ENCODE results near the gene ITGA11. TPM values are rescaled to one million over a fixed set of nuclear protein-coding genes. Genes with fewer than 3 reads are reported as not detected.
A peak's percentile ranks its signal among the peaks of the same experiment; 100 is the strongest.

Gene ITGA11
- total RNA-seq, 1 experiment from 2014 or later, result not detected

- H3K9ac ChIP-seq (ENCODE audit: low read length), result no peak overlapping the region
- no peaks in the 10 kb centered on the region for H3K36me3 ChIP-seq (ENCODE audit: low read depth, low read length)
- ATAC-seq, result no peak
- no peak for TF ChIP-seq CTCF (conservative IDR thresholded peaks at IDR 0.05; ENCODE audit: low read depth, low read length)
- TF ChIP-seq EZH2 (IDR thresholded peaks at IDR 0.05; ENCODE audit: low read length, unreplicated experiment), result no peak
- no peak for TF ChIP-seq EZH2phosphoT487 (IDR thresholded peaks at IDR 0.05; ENCODE audit: borderline replicate concordance, low read length)
- no peak overlapping the region for H3K4me2 ChIP-seq (ENCODE audit: low read length)
- H2AFZ ChIP-seq (ENCODE audit: low read length), result no peak overlapping the region
- ChIA-PET CTCF (interaction anchor here (0.6 kb wide), 1 partner anchor 13 kb away, joined by 7 read pairs; no protein-coding TSS in a partner anchor), POLR2A (ENCODE audit: unreplicated experiment) (no interaction called here)
- intact Hi-C loops (cut with micrococcal nuclease), result no loop called here
- no peaks in the 10 kb centered on the region for H3K9me3 ChIP-seq (ENCODE audit: low read length)
- BruUV-seq (replicated peaks), result no TSS peak
- H3K9me2 ChIP-seq (replicated peaks; ENCODE audit: low read length), result no peaks in the 10 kb centered on the region
- H3F3A ChIP-seq (ENCODE audit: low read length, unreplicated experiment), result no peaks in the 10 kb centered on the region
- H3K27me3 ChIP-seq (ENCODE audit: low read length), result no peaks in the 10 kb centered on the region
- H3K4me3 ChIP-seq (ENCODE audit: low read length), result no peak overlapping the region
- no peak for DNase-seq
- H3K4me1 ChIP-seq (ENCODE audit: insufficient read depth, low read length), result no peaks in the 10 kb centered on the region
- H3K27ac ChIP-seq (ENCODE audit: low read length), result no peak overlapping the region
- no peaks in the 10 kb centered on the region for H4K20me1 ChIP-seq (ENCODE audit: low read length)
- H3K79me2 ChIP-seq (ENCODE audit: low read length), result no peaks in the 10 kb centered on the region
These were observed 92.5 kb downstream of the ITGA11 start for GRCh38 chr15:68339481-68339880.

- Histone ChIP-seq H3F3A (ENCODE audit: low read length, unreplicated experiment) (no peaks in the 10 kb centered on the region), H3K4me3 (ENCODE audit: low read length) (no peak overlapping the region), H3K4me1 (ENCODE audit: insufficient read depth, low read length) (no peaks in the 10 kb centered on the region), H3K27ac (ENCODE audit: low read length) (no peak overlapping the region), H3K4me2 (ENCODE audit: low read length) (no peak overlapping the region), H4K20me1 (ENCODE audit: low read length) (no peaks in the 10 kb centered on the region), H2AFZ (ENCODE audit: low read length) (no peak overlapping the region), H3K36me3 (ENCODE audit: low read depth, low read length) (no peaks in the 10 kb centered on the region), H3K9ac (ENCODE audit: low read length) (no peak overlapping the region), H3K79me2 (ENCODE audit: low read length) (no peaks in the 10 kb centered on the region), H3K9me3 (ENCODE audit: low read length) (no peaks in the 10 kb centered on the region), H3K27me3 (ENCODE audit: low read length) (no peaks in the 10 kb centered on the region), H3K9me2 (replicated peaks; ENCODE audit: low read length) (no peaks in the 10 kb centered on the region)
- TF ChIP-seq EZH2phosphoT487 (IDR thresholded peaks at IDR 0.05; ENCODE audit: borderline replicate concordance, low read length), result no peak
- no peak for TF ChIP-seq EZH2 (IDR thresholded peaks at IDR 0.05; ENCODE audit: low read length, unreplicated experiment)
- TF ChIP-seq CTCF (conservative IDR thresholded peaks at IDR 0.05; ENCODE audit: low read depth, low read length), result no peak
- no TSS peak for BruUV-seq (replicated peaks)
- POLR2A ChIA-PET (ENCODE audit: unreplicated experiment), result no interaction called here
- intact Hi-C loops (cut with micrococcal nuclease), result no loop called here
- ATAC-seq, result no peak
- DNase-seq, result peak; percentile 19
- CTCF ChIA-PET, result no interaction called here
These were observed 94.1 kb downstream of the ITGA11 start for GRCh38 chr15:68337826-68338225.

- H3F3A ChIP-seq (ENCODE audit: low read length, unreplicated experiment), result no peaks in the 10 kb centered on the region
- no peak overlapping the region for H3K4me3 ChIP-seq (ENCODE audit: low read length)
- intact Hi-C loops (cut with micrococcal nuclease), result no loop called here
- ChIA-PET CTCF (no interaction called here), POLR2A (ENCODE audit: unreplicated experiment) (no interaction called here)
- no peaks in the 10 kb centered on the region for H4K20me1 ChIP-seq (ENCODE audit: low read length)
- no peaks in the 10 kb centered on the region for H3K27me3 ChIP-seq (ENCODE audit: low read length)
- H3K79me2 ChIP-seq (ENCODE audit: low read length), result no peaks in the 10 kb centered on the region
- no peak overlapping the region for H3K9ac ChIP-seq (ENCODE audit: low read length)
- no peaks in the 10 kb centered on the region for H3K9me3 ChIP-seq (ENCODE audit: low read length)
- H2AFZ ChIP-seq (ENCODE audit: low read length), result no peak overlapping the region
- H3K36me3 ChIP-seq (ENCODE audit: low read depth, low read length), result no peaks in the 10 kb centered on the region
- ATAC-seq (no peak), DNase-seq (no peak)
- H3K4me1 ChIP-seq (ENCODE audit: insufficient read depth, low read length), result no peaks in the 10 kb centered on the region
- no peak overlapping the region for H3K4me2 ChIP-seq (ENCODE audit: low read length)
- no TSS peak for BruUV-seq (replicated peaks)
- H3K9me2 ChIP-seq (replicated peaks; ENCODE audit: low read length), result no peaks in the 10 kb centered on the region
- no peak overlapping the region for H3K27ac ChIP-seq (ENCODE audit: low read length)
- no peak for TF ChIP-seq EZH2 (IDR thresholded peaks at IDR 0.05; ENCODE audit: low read length, unreplicated experiment)
- no peak for TF ChIP-seq CTCF (conservative IDR thresholded peaks at IDR 0.05; ENCODE audit: low read depth, low read length)
These were observed 95.4 kb downstream of the ITGA11 start for GRCh38 chr15:68336516-68336915.

Measured in PC-3 (cell line).